22Rv1 (cell line): ENCODE measurements around the gene EFCAB8.

Experiments used
- ZFX ChIP-seq: fragments of 450-650 bp; IDR thresholded peaks from 2 replicates; pipeline ENCODE4 v1.6.1; 2017; ENCODE audit warnings: antibody characterized with exemption, borderline replicate concordance
- TF ChIP-seq, protein P1 (sequence below): fragments of 450-650 bp; IDR thresholded peaks from 2 replicates; pipeline ENCODE4 v1.5.1; 2017; ENCODE audit warnings: mild to moderate bottlenecking

DNA sequence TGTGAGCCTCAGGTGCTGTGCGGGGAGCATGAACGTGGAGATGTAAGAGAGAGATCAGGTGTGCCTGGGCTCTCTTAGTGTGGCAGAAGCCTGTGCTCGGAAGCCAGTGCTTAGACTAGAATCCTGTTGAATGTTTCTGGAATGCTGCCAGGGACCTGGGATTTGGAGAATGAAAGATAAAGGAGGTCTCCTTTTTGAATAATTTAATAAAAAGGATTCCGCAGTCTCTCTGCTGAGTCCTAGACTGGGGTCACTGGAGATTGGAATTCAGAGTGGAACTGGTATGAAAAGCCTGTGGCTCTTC, 18.8 kb upstream of the EFCAB8 start:
- TF ChIP-seq, protein P1, sequence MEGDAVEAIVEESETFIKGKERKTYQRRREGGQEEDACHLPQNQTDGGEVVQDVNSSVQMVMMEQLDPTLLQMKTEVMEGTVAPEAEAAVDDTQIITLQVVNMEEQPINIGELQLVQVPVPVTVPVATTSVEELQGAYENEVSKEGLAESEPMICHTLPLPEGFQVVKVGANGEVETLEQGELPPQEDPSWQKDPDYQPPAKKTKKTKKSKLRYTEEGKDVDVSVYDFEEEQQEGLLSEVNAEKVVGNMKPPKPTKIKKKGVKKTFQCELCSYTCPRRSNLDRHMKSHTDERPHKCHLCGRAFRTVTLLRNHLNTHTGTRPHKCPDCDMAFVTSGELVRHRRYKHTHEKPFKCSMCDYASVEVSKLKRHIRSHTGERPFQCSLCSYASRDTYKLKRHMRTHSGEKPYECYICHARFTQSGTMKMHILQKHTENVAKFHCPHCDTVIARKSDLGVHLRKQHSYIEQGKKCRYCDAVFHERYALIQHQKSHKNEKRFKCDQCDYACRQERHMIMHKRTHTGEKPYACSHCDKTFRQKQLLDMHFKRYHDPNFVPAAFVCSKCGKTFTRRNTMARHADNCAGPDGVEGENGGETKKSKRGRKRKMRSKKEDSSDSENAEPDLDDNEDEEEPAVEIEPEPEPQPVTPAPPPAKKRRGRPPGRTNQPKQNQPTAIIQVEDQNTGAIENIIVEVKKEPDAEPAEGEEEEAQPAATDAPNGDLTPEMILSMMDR, result no peak
- TF ChIP-seq ZFX, result no peak
